Lower leg skin (tissue), 4 donors: ENCODE measurements around the gene SRPRB. TPM values are rescaled to one million over a fixed set of nuclear protein-coding genes. Genes with fewer than 3 reads are reported as not detected.

Experiments
- DNase-seq, 2 donors: peaks; one replicate each; pipeline ENCODE4 v3.0.0-alpha.2; 2019; ENCODE audit warnings: low spot score in 2 of 2
- H3K4me3 ChIP-seq: fragments of 200-600 bp; sonication (generic); 2 replicates; pipeline ENCODE4 v1.5.1; 2017; ENCODE audit warnings: mild to moderate bottlenecking, low read depth; ENCODE audit not compliant: poor library complexity, severe bottlenecking
- CTCF ChIP-seq, 3 donors: fragments of 450-650 bp; IDR thresholded peaks; one replicate each; pipeline ENCODE4 v1.5.1; 2016; ENCODE audit warnings: antibody characterized with exemption in 3 of 3, mild to moderate bottlenecking in 3 of 3, moderate library complexity in 2 of 3
- POLR2A ChIP-seq, 2 donors: fragments of 450-650 bp; IDR thresholded peaks; one replicate each; pipeline ENCODE4 v1.6.1; 2016 to 2017; ENCODE audit warnings: antibody characterized with exemption in 2 of 2, mild to moderate bottlenecking in 1 of 2, moderate library complexity in 1 of 2
- WGBS, 2 donors: methylation state at CpG; one replicate each; pipeline ENCODE4 v1.1.5; 2018; 5-methylcytosine and 5-hydroxymethylcytosine counted together
- intact Hi-C: fragments of 100-400 bp; cut with DNase I; formaldehyde crosslinking; loops from one replicate; pipeline ENCODE4 v1.15.0; 2023; ENCODE audit warnings: low total_unique reads
- total RNA-seq, 4 donors: library from RNA; depleted of rRNA; stranded (reverse); fragments of >200 nt; gene quantifications; one replicate each; pipeline ENCODE4 v1.1.0, GENCODE V29; 2016

SRPRB gene
- total RNA-seq, 4 donors from 2014 or later = 20.0 to 25.6 (median 20.7) TPM

- no peak for TF ChIP-seq CTCF (IDR thresholded peaks at IDR 0.05)
- TF ChIP-seq POLR2A (IDR thresholded peaks at IDR 0.05) = no peak
- H3K4me3 ChIP-seq = no peak overlapping the region
- intact Hi-C loops = no loop called here
- no peak for DNase-seq
- WGBS, 2 donors = 95 to 97% methylated on average over 4 of the region's 4 CpGs
Measured at GRCh38 chr3:133838296-133838789, 32.7 kb downstream of the SRPRB start.

GRCh38 chr3:133838916-133839800 lies 33.5 kb downstream of the SRPRB start:
- intact Hi-C loops = no loop called here
- 86 to 94% methylated on average over 9 to 10 of the region's 12 CpGs for WGBS, 2 donors
- TF ChIP-seq CTCF (IDR thresholded peaks at IDR 0.05) (no peak), POLR2A (IDR thresholded peaks at IDR 0.05) (no peak)
- H3K4me3 ChIP-seq = no peak overlapping the region
- DNase-seq = peak in 1 of 2 donors; percentile 68

GRCh38 chr3:133840055-133840737 lies 34.6 kb downstream of the SRPRB start:
- DNase-seq = peak in 1 of 2 donors; percentile 64
- TF ChIP-seq CTCF (IDR thresholded peaks at IDR 0.05) = no peak
- TF ChIP-seq POLR2A (IDR thresholded peaks at IDR 0.05) = no peak
- intact Hi-C loops = loop anchor here (5.0 kb wide), 1 partner anchor 1053 kb away; no protein-coding TSS in a partner anchor
- H3K4me3 ChIP-seq = no peak overlapping the region
- 96 to 97% methylated on average over 8 to 9 of the region's 9 CpGs for WGBS, 2 donors

- WGBS, 2 donors = 78 to 90% methylated on average over 5 of the region's 6 CpGs
- peak in 1 of 2 donors; percentile 50 for DNase-seq
- H3K4me3 ChIP-seq = no peak overlapping the region
- no peak for TF ChIP-seq POLR2A (IDR thresholded peaks at IDR 0.05)
- TF ChIP-seq CTCF (IDR thresholded peaks at IDR 0.05) = no peak
- intact Hi-C loops = loop anchor here (5.0 kb wide), 1 partner anchor 1053 kb away; no protein-coding TSS in a partner anchor
Measured at GRCh38 chr3:133840767-133841166, 35.2 kb downstream of the SRPRB start.

- TF ChIP-seq CTCF (IDR thresholded peaks at IDR 0.05) (no peak), POLR2A (IDR thresholded peaks at IDR 0.05) (no peak)
- no peak overlapping the region for H3K4me3 ChIP-seq
- DNase-seq = no peak
- intact Hi-C loops = loop anchor here (5.0 kb wide), 1 partner anchor 1054 kb away; no protein-coding TSS in a partner anchor
- WGBS, 2 donors = 97 to 100% methylated on average over 4 to 7 of the region's 8 CpGs
Measured at GRCh38 chr3:133841196-133841595, 35.6 kb downstream of the SRPRB start.
